PC-9 (cell line): ENCODE data around the gene NT5M.

Experiments used
- EZH2 ChIP-seq: fragments of 200-600 bp; sonication (generic); IDR thresholded peaks from 2 replicates; pipeline ENCODE4 v1.8.0; 2017; ENCODE audit warnings: antibody characterized with exemption, low read depth
- TF ChIP-seq, protein P1 (sequence below): fragments of 200-600 bp; sonication (generic); conservative IDR thresholded peaks from 2 replicates; pipeline ENCODE4 v1.6.1; 2017; ENCODE audit warnings: mixed run types, antibody characterized with exemption, mild to moderate bottlenecking, moderate library complexity

- TF ChIP-seq, protein P1, sequence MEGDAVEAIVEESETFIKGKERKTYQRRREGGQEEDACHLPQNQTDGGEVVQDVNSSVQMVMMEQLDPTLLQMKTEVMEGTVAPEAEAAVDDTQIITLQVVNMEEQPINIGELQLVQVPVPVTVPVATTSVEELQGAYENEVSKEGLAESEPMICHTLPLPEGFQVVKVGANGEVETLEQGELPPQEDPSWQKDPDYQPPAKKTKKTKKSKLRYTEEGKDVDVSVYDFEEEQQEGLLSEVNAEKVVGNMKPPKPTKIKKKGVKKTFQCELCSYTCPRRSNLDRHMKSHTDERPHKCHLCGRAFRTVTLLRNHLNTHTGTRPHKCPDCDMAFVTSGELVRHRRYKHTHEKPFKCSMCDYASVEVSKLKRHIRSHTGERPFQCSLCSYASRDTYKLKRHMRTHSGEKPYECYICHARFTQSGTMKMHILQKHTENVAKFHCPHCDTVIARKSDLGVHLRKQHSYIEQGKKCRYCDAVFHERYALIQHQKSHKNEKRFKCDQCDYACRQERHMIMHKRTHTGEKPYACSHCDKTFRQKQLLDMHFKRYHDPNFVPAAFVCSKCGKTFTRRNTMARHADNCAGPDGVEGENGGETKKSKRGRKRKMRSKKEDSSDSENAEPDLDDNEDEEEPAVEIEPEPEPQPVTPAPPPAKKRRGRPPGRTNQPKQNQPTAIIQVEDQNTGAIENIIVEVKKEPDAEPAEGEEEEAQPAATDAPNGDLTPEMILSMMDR = no peak
- TF ChIP-seq EZH2 = no peak
Observed at GRCh38 chr17:17303010-17303846, at the start of gene NT5M.
